CD4-positive, alpha-beta T cell (primary cell): ENCODE measurements around the gene ZFP82. TPM values are rescaled to one million over a fixed set of nuclear protein-coding genes. Genes with fewer than 3 reads are reported as not detected.

Experiments used
- ATAC-seq: fragments of 200-7000 bp; cut with Tn5 transposase; one replicate; pipeline ENCODE4 v1.10.0; 2022; ENCODE audit warnings: mild to moderate bottlenecking; ENCODE audit not compliant: poor library complexity
- CTCF ChIA-PET: fragments of 350-600 bp; sonication (Branson Sonifier 250); formaldehyde crosslinking; loops from one replicate; lab custom pipeline; 2021; ENCODE audit warnings: antibody characterized with exemption, inconsistent platforms; lab: Charles Lee
- POLR2A ChIA-PET: fragments of 350-600 bp; sonication (Branson Sonifier 250); formaldehyde crosslinking; loops from one replicate; lab custom pipeline; 2021; ENCODE audit warnings: antibody characterized with exemption, inconsistent platforms; lab: Charles Lee
- DNase-seq, 14 experiments: peaks; one replicate each; pipeline ENCODE4 v3.0.0-alpha.2; 2013 to 2020; ENCODE audit warnings: mixed read lengths in 2 of 14
- H3K27ac ChIP-seq, 2 donors: one replicate each; pipeline versions ENCODE4 v1.5.1 to v1.7.0; 2013; ENCODE audit warnings: low read length in 2 of 2, low read depth in 1 of 2, mild to moderate bottlenecking in 1 of 2
- H3K27me3 ChIP-seq, 2 experiments: 1 replicate in 1 of 2; 2 replicates in 1 of 2; pipeline versions ENCODE4 v1.6.1 to v1.7.0; 2013; ENCODE audit warnings: low read length in 2 of 2, control low read depth in 1 of 2, mild to moderate bottlenecking in 1 of 2, moderate library complexity in 1 of 2; ENCODE audit not compliant: insufficient read depth in 2 of 2, control insufficient read depth in 1 of 2
- H3K36me3 ChIP-seq: one replicate; pipeline ENCODE4 v1.6.1; 2013; ENCODE audit warnings: low read length, control low read depth; ENCODE audit not compliant: insufficient read depth
- H3K4me1 ChIP-seq: one replicate; pipeline ENCODE4 v1.6.1; 2013; ENCODE audit warnings: low read length, control low read depth; ENCODE audit not compliant: insufficient read depth
- H3K4me3 ChIP-seq: one replicate; pipeline ENCODE4 v1.5.1; 2013; ENCODE audit warnings: mild to moderate bottlenecking, low read length, moderate library complexity
- H3K9me3 ChIP-seq, 2 experiments: 1 replicate in 1 of 2; 2 replicates in 1 of 2; pipeline versions ENCODE4 v1.6.1 to v1.7.0; 2013; ENCODE audit warnings: low read length in 2 of 2, mild to moderate bottlenecking in 2 of 2, control low read depth in 1 of 2, moderate library complexity in 1 of 2; ENCODE audit not compliant: control insufficient read depth in 1 of 2, insufficient read depth in 1 of 2
- H3K27ac Mint-ChIP-seq: one replicate; pipeline ENCODE4 v1.8.0; 2020; ENCODE audit warnings: mixed read lengths
- H3K27me3 Mint-ChIP-seq: one replicate; pipeline ENCODE4 v1.8.0; 2021; ENCODE audit warnings: mixed read lengths
- H3K36me3 Mint-ChIP-seq: one replicate; pipeline ENCODE4 v1.8.0; 2021; ENCODE audit warnings: low read depth, mixed read lengths
- H3K4me1 Mint-ChIP-seq: one replicate; pipeline ENCODE4 v1.8.0; 2021; ENCODE audit warnings: low read depth, mixed read lengths
- H3K4me3 Mint-ChIP-seq: one replicate; pipeline ENCODE4 v1.8.0; 2020; ENCODE audit warnings: mild to moderate bottlenecking, mixed read lengths
- H3K9me3 Mint-ChIP-seq: one replicate; pipeline ENCODE4 v1.8.0; 2020; ENCODE audit warnings: mixed read lengths
- CTCF ChIP-seq: fragments of 200-600 bp; IDR thresholded peaks from one replicate; pipeline ENCODE4 v1.8.0; 2022; ENCODE audit warnings: antibody characterized with exemption, mild to moderate bottlenecking
- intact Hi-C, 2 experiments: fragments of 100-400 bp; cut with DNase I in 1 of 2; cut with micrococcal nuclease in 1 of 2; formaldehyde crosslinking; loops; one replicate each; pipeline versions ENCODE4 v1.15.1 to v1.9.0; 2023 to 2025; cut with DNase I, micrococcal nuclease
- polyA plus RNA-seq, 2 donors: library from polyadenylated mRNA; unstranded; fragments of 120-200 nt; gene quantifications; one replicate each; pipeline ENCODE4 v1.2.1, GENCODE V29; 2013
- total RNA-seq, 174 experiments: library from RNA in 2 of 174; stranded (reverse) in 2 of 174; gene quantifications; one replicate each; pipeline ENCODE4 v1.2.3 and lab custom pipeline; 2021 to 2026

Gene ZFP82
- total RNA-seq: 1 to 10 TPM; 3.4 to 3.8 TPM
- 3.3 TPM for polyA plus RNA-seq (2013, experiment 1 of 2)
- 4.8 TPM for polyA plus RNA-seq (2013, experiment 2 of 2)
- 6.9 to 32.0 (median 16.8) reads per million in 172 experiments for total RNA-seq (lab: John Stamatoyannopoulos, UW)

- H3K27me3 Mint-ChIP-seq: peaks cover 29% of the 10 kb centered on the region
- POLR2A ChIA-PET: interaction anchor here (0.8 to 2.6 kb wide), 8 partner anchors 71 to 432 kb away, joined by 3 to 17 read pairs (median 4); partner anchors contain the start of genes ZNF146, ZNF345, ZNF382 and ZNF461
- peak; percentile 54 to 86 (median 70) for DNase-seq
- peak; percentile 86 for ATAC-seq
- Histone ChIP-seq H3K27me3 (peaks cover 16 to 23% of the 10 kb centered on the region in 2 experiments), H3K27ac (peak within 1 kb of the TSS; percentile 51 to 78), H3K9me3 (peaks cover 20 to 48% of the 10 kb centered on the region in 2 experiments), H3K36me3 (no peaks in the 10 kb centered on the region), H3K4me3 (peak within 1 kb of the TSS; percentile 93), H3K4me1 (peaks cover 19% of the 10 kb centered on the region)
- intact Hi-C loops: loop anchor here (2.0 to 5.0 kb wide), 4 partner anchors 41 to 204 kb away; partner anchors contain the start of genes ZNF566 (in 2 of the 2), ZFP14 (in 1 of the 2), ZNF146 (in 1 of the 2) and ZNF260 (in 1 of the 2)
- CTCF ChIA-PET: interaction anchor here (0.6 kb wide), 1 partner anchor 57 kb away, joined by 3 read pairs; no protein-coding TSS in a partner anchor
- H3K4me1 Mint-ChIP-seq: peaks cover 27% of the 10 kb centered on the region
- H3K9me3 Mint-ChIP-seq: peaks cover 4% of the 10 kb centered on the region
- TF ChIP-seq CTCF: no peak
- peak within 1 kb of the TSS; percentile 95 for H3K4me3 Mint-ChIP-seq
- peaks cover 57% of the 10 kb centered on the region for H3K36me3 Mint-ChIP-seq
- H3K27ac Mint-ChIP-seq: peak within 1 kb of the TSS; percentile 93
Measured at GRCh38 chr19:36418287-36419001, at the start of gene ZFP82. Gene ZFP82, minus strand, starts transcription at chr19:36418644. Its CDS starts 8,855 bp downstream, at chr19:36409789.

GRCh38 chr19:36460046-36460445, 41.6 kb upstream of the ZFP82 start:
- peaks cover 60 to 68% of the 10 kb centered on the region in 2 experiments for H3K9me3 ChIP-seq
- CTCF ChIA-PET: no interaction called here
- H3K4me3 Mint-ChIP-seq: no peak overlapping the region
- intact Hi-C loops: no loop called here
- H3K4me1 ChIP-seq: no peaks in the 10 kb centered on the region
- H3K36me3 ChIP-seq: peaks cover 7% of the 10 kb centered on the region
- H3K27me3 ChIP-seq: no peaks in the 10 kb centered on the region
- H3K4me1 Mint-ChIP-seq: no peaks in the 10 kb centered on the region
- peaks cover 91% of the 10 kb centered on the region for H3K36me3 Mint-ChIP-seq
- POLR2A ChIA-PET: no interaction called here
- no peak for DNase-seq
- no peak overlapping the region for H3K27ac ChIP-seq
- no peak overlapping the region for H3K27ac Mint-ChIP-seq
- no peaks in the 10 kb centered on the region for H3K27me3 Mint-ChIP-seq
- TF ChIP-seq CTCF: no peak
- no peak for ATAC-seq
- H3K9me3 Mint-ChIP-seq: peaks cover 21% of the 10 kb centered on the region
- H3K4me3 ChIP-seq: no peak overlapping the region

GRCh38 chr19:36456831-36457230, 38.4 kb upstream of the ZFP82 start:
- TF ChIP-seq CTCF: no peak
- peaks cover 91% of the 10 kb centered on the region for H3K36me3 Mint-ChIP-seq

More at GRCh38 chr19:36456831-36457230, 38.4 kb upstream of the ZFP82 start:
- Mint-ChIP-seq H3K9me3 (peaks cover 31% of the 10 kb centered on the region), H3K27ac (no peak overlapping the region), H3K4me3 (no peak overlapping the region), H3K27me3 (no peaks in the 10 kb centered on the region), H3K4me1 (no peaks in the 10 kb centered on the region)
- Histone ChIP-seq H3K4me1 (no peaks in the 10 kb centered on the region), H3K4me3 (no peak overlapping the region), H3K27ac (no peak overlapping the region), H3K9me3 (peaks cover 58 to 76% of the 10 kb centered on the region in 2 experiments), H3K27me3 (no peaks in the 10 kb centered on the region), H3K36me3 (peaks cover 5% of the 10 kb centered on the region)
- ATAC-seq: no peak
- DNase-seq: no peak
- intact Hi-C loops: no loop called here
- POLR2A ChIA-PET: no interaction called here
- CTCF ChIA-PET: no interaction called here
